BE2C (cell line): ENCODE measurements around the gene TIMM10B.
"Not testable (repeated sequence)": the region's sequence is repeated elsewhere in the genome, so short reads cannot be mapped to it uniquely, and the experiment has no call there.

Source experiments
- DNase-seq: peaks from one replicate; pipeline ENCODE4 v3.0.0-alpha.2; 2020
- H3K27me3 ChIP-seq: fragments of 250-450 bp; sonication (Bioruptor Pico); 2 replicates; pipeline ENCODE4 v1.5.1; 2020; ENCODE audit warnings: mild to moderate bottlenecking
- H3K36me3 ChIP-seq: fragments of 250-450 bp; sonication (Bioruptor Pico); 2 replicates; pipeline ENCODE4 v1.5.1; 2020; ENCODE audit warnings: mild to moderate bottlenecking
- H3K4me1 ChIP-seq: fragments of 250-450 bp; sonication (Bioruptor Pico); 2 replicates; pipeline ENCODE4 v1.5.1; 2020
- H3K4me3 ChIP-seq: 2 replicates; pipeline ENCODE4 v1.5.1; 2011; ENCODE audit warnings: low read depth, low read length
- H3K9me3 ChIP-seq: fragments of 250-450 bp; sonication (Bioruptor Pico); 2 replicates; pipeline ENCODE4 v1.5.1; 2020
- CTCF ChIP-seq: IDR thresholded peaks from 2 replicates; pipeline ENCODE4 v1.5.1; 2012; ENCODE audit warnings: mild to moderate bottlenecking, low read depth, low read length

The TIMM10B gene

GRCh38 chr11:6504166-6504565, 22.9 kb downstream of the TIMM10B start:
- Histone ChIP-seq H3K4me3 (no peak overlapping the region), H3K9me3 (no peaks in the 10 kb centered on the region), H3K27me3 (no peaks in the 10 kb centered on the region), H3K36me3 (no peaks in the 10 kb centered on the region; the same call in 1 of the 2 replicates), H3K4me1 (0 out of 2 replicates have a peak, but pooled peaks cover 3% of the 10 kb centered on the region)
- DNase-seq = no peak
- no peak for TF ChIP-seq CTCF

- 0 out of 2 replicates have a peak, but pooled peaks cover 3% of the 10 kb centered on the region for H3K4me1 ChIP-seq
- H3K9me3 ChIP-seq = no peaks in the 10 kb centered on the region
- no peak for DNase-seq
- TF ChIP-seq CTCF = peak; percentile 62
- H3K36me3 ChIP-seq = no peaks in the 10 kb centered on the region; the same call in 1 of the 2 replicates
- H3K4me3 ChIP-seq = no peak overlapping the region
- no peaks in the 10 kb centered on the region for H3K27me3 ChIP-seq
Observed at GRCh38 chr11:6505577-6506240, 24.4 kb downstream of the TIMM10B start.

- TF ChIP-seq CTCF = no peak
- Histone ChIP-seq H3K27me3 (no peaks in the 10 kb centered on the region), H3K36me3 (no peaks in the 10 kb centered on the region), H3K4me1 (no peaks in the 10 kb centered on the region), H3K4me3 (no peak overlapping the region), H3K9me3 (no peaks in the 10 kb centered on the region)
- no peak for DNase-seq
Observed at GRCh38 chr11:6516865-6517264, 35.6 kb downstream of the TIMM10B start.

GRCh38 chr11:6520265-6520664, 39.0 kb downstream of the TIMM10B start:
- Histone ChIP-seq H3K4me1 (no peaks in the 10 kb centered on the region), H3K4me3 (no peak overlapping the region), H3K9me3 (no peaks in the 10 kb centered on the region), H3K27me3 (no peaks in the 10 kb centered on the region), H3K36me3 (no peaks in the 10 kb centered on the region)
- DNase-seq = no peak
- no peak for TF ChIP-seq CTCF

GRCh38 chr11:6521946-6522345, 40.6 kb downstream of the TIMM10B start:
- not testable (repeated sequence) for H3K9me3 ChIP-seq, H3K4me3 ChIP-seq, H3K4me1 ChIP-seq, DNase-seq, H3K27me3 ChIP-seq, H3K36me3 ChIP-seq

GRCh38 chr11:6523253-6523652, 42.0 kb downstream of the TIMM10B start:
- Histone ChIP-seq H3K27me3 (no peaks in the 10 kb centered on the region), H3K4me3 (no peak overlapping the region), H3K36me3 (no peaks in the 10 kb centered on the region), H3K4me1 (no peaks in the 10 kb centered on the region), H3K9me3 (no peaks in the 10 kb centered on the region)
- no peak for DNase-seq
- no peak for TF ChIP-seq CTCF
